Mesenchymal stem cell (in vitro differentiated cells and primary cell): Measurements from ENCODE around the gene GGACT.

Experiments
- DNase-seq: peaks from one replicate; pipeline ENCODE4 v3.0.0-alpha.2; 2013
- H2AFZ ChIP-seq: one replicate; pipeline ENCODE4 v1.6.1; 2013; ENCODE audit warnings: low read depth, mild to moderate bottlenecking, control low read depth, inconsistent platforms, low read length, moderate library complexity
- H2AK5ac ChIP-seq: 2 replicates; pipeline ENCODE4 v1.6.1; 2013; ENCODE audit warnings: low read length, moderate library complexity, mild to moderate bottlenecking, inconsistent platforms; ENCODE audit not compliant: severe bottlenecking
- H2BK120ac ChIP-seq: one replicate; pipeline ENCODE4 v1.6.1; 2013; ENCODE audit warnings: low read depth, mild to moderate bottlenecking, inconsistent platforms, low read length, moderate library complexity
- H2BK12ac ChIP-seq, 2 experiments: one replicate each; pipeline ENCODE4 v1.6.1; 2013; ENCODE audit warnings: inconsistent platforms in 2 of 2, low read length in 2 of 2, mild to moderate bottlenecking in 2 of 2, moderate library complexity in 2 of 2, control low read depth in 1 of 2
- H2BK15ac ChIP-seq: one replicate; pipeline ENCODE4 v1.6.1; 2013; ENCODE audit warnings: mild to moderate bottlenecking, low read depth, inconsistent platforms; ENCODE audit not compliant: poor library complexity, severe bottlenecking
- H2BK5ac ChIP-seq: 2 replicates; pipeline ENCODE4 v1.6.1; 2013; ENCODE audit warnings: low read depth, mild to moderate bottlenecking, low read length, control low read depth, inconsistent platforms; ENCODE audit not compliant: poor library complexity, severe bottlenecking
- H3K14ac ChIP-seq, 2 experiments: one replicate each; pipeline ENCODE4 v1.6.1; 2013; ENCODE audit warnings: inconsistent platforms in 2 of 2, low read length in 2 of 2, control low read depth in 1 of 2, mild to moderate bottlenecking in 1 of 2, moderate library complexity in 1 of 2
- H3K18ac ChIP-seq, 2 experiments: one replicate each; pipeline ENCODE4 v1.6.1; 2013; ENCODE audit warnings: inconsistent platforms in 2 of 2, low read length in 2 of 2, control low read depth in 1 of 2, low read depth in 1 of 2, mild to moderate bottlenecking in 1 of 2
- H3K23ac ChIP-seq, 2 experiments: one replicate each; pipeline ENCODE4 v1.6.1; 2013; ENCODE audit warnings: inconsistent platforms in 2 of 2, low read length in 2 of 2, mild to moderate bottlenecking in 2 of 2, moderate library complexity in 2 of 2, control low read depth in 1 of 2
- H3K27ac ChIP-seq: 2 replicates; pipeline ENCODE4 v1.5.1; 2013; ENCODE audit warnings: mild to moderate bottlenecking, moderate library complexity, low read length, control low read depth, inconsistent platforms; ENCODE audit not compliant: poor library complexity, severe bottlenecking
- H3K27me3 ChIP-seq, 2 experiments: 2 replicates each; pipeline versions ENCODE4 v1.6.1 to v1.7.0; 2013; ENCODE audit warnings: low read length in 2 of 2, mild to moderate bottlenecking in 2 of 2, moderate library complexity in 2 of 2, control low read depth in 1 of 2, inconsistent platforms in 1 of 2; ENCODE audit not compliant: control insufficient read depth in 1 of 2, insufficient read depth in 1 of 2
- H3K36me3 ChIP-seq, 2 experiments: 2 replicates each; pipeline versions ENCODE4 v1.6.1 to v1.7.0; 2013; ENCODE audit warnings: low read length in 2 of 2, control low read depth in 1 of 2, inconsistent platforms in 1 of 2, low read depth in 1 of 2, mild to moderate bottlenecking in 1 of 2; ENCODE audit not compliant: insufficient read depth in 2 of 2, control insufficient read depth in 1 of 2
- H3K4ac ChIP-seq, 2 experiments: one replicate each; pipeline ENCODE4 v1.6.1; 2013; ENCODE audit warnings: inconsistent platforms in 2 of 2, low read length in 2 of 2, mild to moderate bottlenecking in 2 of 2, moderate library complexity in 2 of 2, control low read depth in 1 of 2, low read depth in 1 of 2
- H3K4me1 ChIP-seq: 2 replicates; pipeline ENCODE4 v1.6.1; 2013; ENCODE audit warnings: low read depth, low read length, control low read depth; ENCODE audit not compliant: control insufficient read depth, insufficient read depth
- H3K4me2 ChIP-seq: 2 replicates; pipeline ENCODE4 v1.6.1; 2013; ENCODE audit warnings: low read length, mild to moderate bottlenecking, inconsistent platforms; ENCODE audit not compliant: poor library complexity, severe bottlenecking
- H3K4me3 ChIP-seq, 2 experiments: 2 replicates each; pipeline versions ENCODE4 v1.5.1 to v1.7.0; 2013; ENCODE audit warnings: low read length in 2 of 2, mild to moderate bottlenecking in 2 of 2, control low read depth in 1 of 2, low read depth in 1 of 2; ENCODE audit not compliant: insufficient read depth in 1 of 2
- H3K79me1 ChIP-seq: replicated peaks from 2 replicates; pipeline ENCODE4 v1.6.1; 2013; ENCODE audit warnings: mild to moderate bottlenecking, control low read depth, low read length, inconsistent platforms; ENCODE audit not compliant: poor library complexity, severe bottlenecking
- H3K9ac ChIP-seq: 2 replicates; pipeline ENCODE4 v1.7.0; 2013; ENCODE audit warnings: mild to moderate bottlenecking, low read length, moderate library complexity
- H3K9me3 ChIP-seq: 2 replicates; pipeline ENCODE4 v1.7.0; 2013; ENCODE audit warnings: mild to moderate bottlenecking, low read length; ENCODE audit not compliant: control insufficient read depth
- H4K8ac ChIP-seq: one replicate; pipeline ENCODE4 v1.6.1; 2013; ENCODE audit warnings: inconsistent platforms, mild to moderate bottlenecking, low read length, moderate library complexity
- H4K91ac ChIP-seq: one replicate; pipeline ENCODE4 v1.6.1; 2013; ENCODE audit warnings: mild to moderate bottlenecking, low read length, inconsistent platforms
- WGBS: methylation state at CpG from one replicate; pipeline ENCODE4 v1.1.7; 2013; ENCODE audit warnings: mixed read lengths; 5-methylcytosine and 5-hydroxymethylcytosine counted together

The GGACT gene

DNA sequence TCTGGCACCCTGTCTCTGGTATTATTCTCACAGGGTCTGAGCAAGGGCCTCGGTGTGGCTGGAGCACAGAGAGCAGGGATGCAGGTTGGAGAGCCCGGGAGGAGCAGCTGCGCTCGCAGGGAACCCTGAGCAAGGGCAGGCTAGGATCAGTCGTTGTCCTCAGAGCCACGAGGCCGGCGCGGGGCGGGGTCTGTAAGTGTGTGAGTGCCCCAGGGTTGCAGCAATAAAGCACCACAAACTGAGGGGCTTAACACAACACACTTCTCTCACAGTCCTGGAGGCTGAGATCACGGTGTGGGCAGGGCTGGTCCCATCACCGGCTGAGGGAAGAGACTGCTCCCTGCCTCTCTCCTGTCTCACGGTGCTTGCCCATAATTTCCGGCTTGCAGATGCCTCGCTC, 38.5 kb upstream of the GGACT start:
- Histone ChIP-seq H3K9ac (no peak overlapping the region), H2BK15ac (no peak overlapping the region), H2AFZ (no peak overlapping the region), H3K4me1 (no peaks in the 10 kb centered on the region), H3K27me3 (no peaks in the 10 kb centered on the region), H4K91ac (no peak overlapping the region), H3K23ac (no peak overlapping the region), H3K9me3 (no peaks in the 10 kb centered on the region), H3K27ac (no peak overlapping the region), H4K8ac (no peak overlapping the region), H3K79me1 (peaks cover 1% of the 10 kb centered on the region), H2AK5ac (no peak overlapping the region), H3K36me3 (peaks cover 21 to 68% of the 10 kb centered on the region in 2 experiments), H3K4me3 (no peak overlapping the region), H3K4me2 (no peak overlapping the region), H3K4ac (no peak overlapping the region), H2BK5ac (no peak overlapping the region), H3K14ac (no peak overlapping the region), H3K18ac (no peak overlapping the region), H2BK120ac (no peak overlapping the region), H2BK12ac (no peak overlapping the region)
- no peak for DNase-seq
- WGBS, result 88% methylated on average over 15 of the region's 15 CpGs

DNA sequence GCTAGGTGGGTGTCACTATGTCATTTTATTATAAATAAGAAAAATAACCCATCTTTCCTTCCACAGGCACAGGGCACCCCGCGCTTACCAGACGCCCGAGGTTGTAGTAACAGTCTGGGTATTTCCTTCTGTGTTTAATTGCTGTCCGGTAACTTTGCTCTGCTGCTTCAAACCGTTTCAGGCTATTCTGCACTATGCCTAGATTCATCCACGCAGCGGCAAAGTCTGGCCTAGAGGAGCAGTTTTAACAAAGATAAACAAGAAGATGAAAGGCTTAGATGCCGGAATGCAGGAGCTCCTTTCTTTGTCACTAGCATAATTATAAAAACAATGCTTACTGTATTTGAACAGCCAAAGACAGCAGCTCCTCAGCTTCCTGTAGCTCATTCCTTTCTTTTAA, 36.9 kb upstream of the GGACT start:
- Histone ChIP-seq H2BK12ac (no peak overlapping the region), H4K91ac (no peak overlapping the region), H2BK15ac (no peak overlapping the region), H4K8ac (no peak overlapping the region), H3K14ac (no peak overlapping the region), H3K27me3 (no peaks in the 10 kb centered on the region), H3K9ac (no peak overlapping the region), H3K36me3 (peaks cover 21 to 76% of the 10 kb centered on the region in 2 experiments), H2AFZ (no peak overlapping the region), H2BK5ac (no peak overlapping the region), H2BK120ac (no peak overlapping the region), H3K23ac (no peak overlapping the region), H3K9me3 (no peaks in the 10 kb centered on the region), H3K27ac (no peak overlapping the region), H3K18ac (no peak overlapping the region), H3K4me1 (no peaks in the 10 kb centered on the region), H3K4ac (no peak overlapping the region), H3K4me3 (no peak overlapping the region), H3K79me1 (peaks cover 1% of the 10 kb centered on the region), H3K4me2 (no peak overlapping the region), H2AK5ac (no peak overlapping the region)
- WGBS, result 89% methylated on average over 9 of the region's 9 CpGs
- DNase-seq, result no peak

DNA sequence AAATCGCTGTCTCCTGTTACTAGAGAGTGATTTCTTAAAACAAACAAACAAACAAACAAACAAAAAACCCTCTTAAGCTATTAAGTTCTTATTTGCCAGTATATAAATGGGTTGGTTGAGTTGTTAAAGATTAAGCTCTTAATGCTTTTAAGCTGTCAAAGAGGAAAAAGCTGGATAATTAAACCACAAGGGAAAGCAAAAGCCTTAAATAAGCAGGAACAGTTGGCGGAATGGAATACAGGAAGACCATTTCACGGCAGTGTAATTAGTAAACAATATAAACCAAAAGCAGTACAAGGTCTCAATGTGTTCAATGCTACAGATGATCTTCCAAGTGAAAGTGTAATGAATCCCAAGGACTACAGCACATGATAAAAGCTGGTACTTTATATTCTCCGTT, 32.2 kb upstream of the GGACT start:
- H2BK5ac ChIP-seq, result no peak overlapping the region
- H3K4ac ChIP-seq, result no peak overlapping the region
- no peaks in the 10 kb centered on the region for H3K4me1 ChIP-seq
- no peaks in the 10 kb centered on the region for H3K27me3 ChIP-seq
- no peak overlapping the region for H3K18ac ChIP-seq
- no peak overlapping the region for H2BK120ac ChIP-seq
- no peak overlapping the region for H3K4me3 ChIP-seq
- no peak overlapping the region for H3K9ac ChIP-seq
- no peak overlapping the region for H4K91ac ChIP-seq
- no peak overlapping the region for H2BK12ac ChIP-seq
- peaks cover 8 to 42% of the 10 kb centered on the region in 2 experiments for H3K36me3 ChIP-seq
- H2AFZ ChIP-seq, result no peak overlapping the region
- no peak overlapping the region for H4K8ac ChIP-seq
- WGBS, result 100% methylated on average over 2 of the region's 4 CpGs
- H3K27ac ChIP-seq, result no peak overlapping the region
- H2BK15ac ChIP-seq, result no peak overlapping the region
- no peak overlapping the region for H3K14ac ChIP-seq
- no peak for DNase-seq
- no peaks in the 10 kb centered on the region for H3K79me1 ChIP-seq
- no peak overlapping the region for H3K4me2 ChIP-seq
- H2AK5ac ChIP-seq, result no peak overlapping the region
- no peaks in the 10 kb centered on the region for H3K9me3 ChIP-seq
- H3K23ac ChIP-seq, result no peak overlapping the region

DNA sequence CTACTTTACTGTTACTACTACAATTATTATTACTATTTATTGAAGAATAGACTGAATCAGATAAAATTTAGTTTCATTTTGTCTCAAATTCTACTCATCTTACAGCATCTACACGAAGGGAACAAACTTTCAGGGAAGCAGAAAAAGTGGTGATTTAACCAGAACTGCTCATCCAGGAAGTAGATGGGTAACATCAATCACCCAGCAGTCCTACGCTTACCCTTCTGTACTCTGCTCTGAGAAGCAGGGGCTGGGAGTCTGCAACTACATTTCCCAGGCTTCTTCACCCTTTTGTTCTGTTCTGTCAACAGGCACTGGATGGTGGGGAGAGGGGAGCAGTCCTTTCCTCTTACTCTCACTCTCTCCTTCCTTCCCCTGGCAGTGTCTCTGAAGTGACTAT, 31.4 kb upstream of the GGACT start:
- Histone ChIP-seq H3K23ac (no peak overlapping the region), H3K27me3 (no peaks in the 10 kb centered on the region), H2BK15ac (no peak overlapping the region), H3K4me3 (no peak overlapping the region), H2BK120ac (no peak overlapping the region), H3K27ac (no peak overlapping the region), H3K36me3 (peaks cover 8 to 34% of the 10 kb centered on the region in 2 experiments), H3K79me1 (no peaks in the 10 kb centered on the region), H3K4ac (no peak overlapping the region), H3K9ac (no peak overlapping the region), H2AK5ac (no peak overlapping the region), H3K18ac (no peak overlapping the region), H2BK5ac (no peak overlapping the region), H4K8ac (no peak overlapping the region), H4K91ac (no peak overlapping the region), H3K4me1 (no peaks in the 10 kb centered on the region), H3K14ac (no peak overlapping the region), H2BK12ac (no peak overlapping the region), H3K4me2 (no peak overlapping the region), H2AFZ (no peak overlapping the region), H3K9me3 (no peaks in the 10 kb centered on the region)
- 100% methylated on average over 2 of the region's 2 CpGs for WGBS
- DNase-seq, result no peak
